HK-2 (cell line): Measurements from ENCODE around the gene SUCLA2.
A peak's percentile ranks its signal among the peaks of the same experiment; 100 is the strongest.

Source experiments
- DNase-seq: peaks from one replicate; pipeline ENCODE4 v3.0.0-alpha.2; 2018; ENCODE audit not compliant: unreplicated experiment

SUCLA2 gene

DNA sequence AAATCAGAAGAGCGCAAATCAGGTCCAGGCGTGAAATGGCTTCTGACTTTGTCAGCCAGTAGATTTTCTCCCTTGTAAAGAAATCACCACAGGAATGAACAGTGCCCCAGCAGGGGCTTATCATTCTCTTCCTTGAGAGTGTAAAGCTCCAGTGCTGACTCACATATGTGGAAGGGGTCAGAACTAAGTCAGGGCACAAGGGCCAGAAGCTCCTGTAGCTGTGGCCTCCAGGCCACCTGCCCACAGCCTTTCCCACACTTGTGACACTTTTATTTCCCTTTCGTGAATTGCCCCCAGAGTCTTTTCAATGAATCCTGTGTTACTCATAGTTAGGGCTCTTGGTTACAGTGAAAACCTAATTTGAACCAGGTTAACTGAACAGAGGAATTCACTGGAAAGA lies 99.6 kb downstream of the SUCLA2 start:
- no peak for DNase-seq

DNA sequence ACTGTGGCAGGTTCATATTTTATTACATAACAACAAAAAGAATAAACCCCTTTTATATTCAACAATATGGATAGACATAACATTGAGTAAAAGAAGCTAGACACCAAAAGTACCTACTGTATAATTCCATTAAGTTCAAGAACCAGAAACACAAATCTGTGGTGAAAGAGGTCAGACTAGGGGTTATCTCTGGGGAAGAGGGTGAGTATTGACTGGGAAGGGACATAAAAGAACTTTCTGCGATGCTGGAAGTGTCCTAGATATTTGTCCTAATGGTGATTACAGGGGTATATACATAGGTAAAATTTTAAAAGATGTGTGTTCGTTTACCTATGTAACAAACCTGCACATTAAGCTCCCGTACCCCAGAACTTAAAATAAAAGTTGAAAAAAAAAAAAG lies 103.0 kb downstream of the SUCLA2 start:
- no peak for DNase-seq

DNA sequence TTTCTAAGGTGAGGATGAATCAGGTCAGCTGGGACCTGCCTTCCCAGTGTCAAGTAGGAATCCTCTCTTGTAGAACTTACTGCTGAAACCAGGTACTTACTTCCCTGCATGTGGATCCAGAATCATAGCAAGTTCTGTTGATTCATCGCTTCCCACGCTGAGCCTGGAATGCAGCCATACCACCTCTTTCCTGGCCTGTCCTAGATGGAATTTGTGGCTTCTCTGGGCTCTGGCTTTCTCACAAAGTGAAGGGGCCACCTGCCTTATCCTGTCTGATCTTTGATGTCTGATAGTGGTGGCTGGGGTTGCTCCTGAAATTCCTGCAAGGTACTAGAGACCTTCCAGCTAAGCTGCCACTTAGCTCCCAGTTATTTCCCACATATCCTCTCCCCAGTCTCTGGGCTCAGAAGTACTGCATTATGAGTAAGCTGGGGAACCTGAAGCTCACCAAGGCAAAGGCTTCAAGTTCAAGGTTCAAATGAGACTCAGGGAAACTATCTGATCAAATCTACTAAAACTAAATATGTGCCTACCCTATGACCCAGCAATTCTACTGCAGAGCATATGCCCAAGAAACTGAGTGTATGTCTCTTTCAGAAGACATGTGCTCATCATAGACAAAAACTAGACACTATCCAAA lies 103.5 kb downstream of the SUCLA2 start:
- DNase-seq, result peak; percentile 20

DNA sequence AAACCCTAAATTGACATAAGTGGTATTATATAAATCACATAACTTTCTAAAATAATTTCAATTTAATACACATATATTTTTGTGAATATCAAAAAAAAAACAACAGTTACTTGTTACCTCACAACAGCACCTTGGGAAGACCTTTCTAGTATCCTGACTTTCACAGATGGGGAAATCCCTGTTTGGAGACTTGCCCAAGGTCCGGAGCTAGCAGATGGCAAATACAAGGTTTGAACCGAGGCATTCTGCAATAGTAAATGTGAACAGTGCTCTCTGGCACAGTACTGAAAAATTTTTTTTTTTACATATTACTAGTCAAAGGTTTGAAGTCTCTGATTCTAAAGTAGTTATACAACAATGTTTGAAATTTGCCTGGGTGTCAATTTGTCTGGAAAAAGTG lies 104.5 kb downstream of the SUCLA2 start:
- no peak for DNase-seq

DNA sequence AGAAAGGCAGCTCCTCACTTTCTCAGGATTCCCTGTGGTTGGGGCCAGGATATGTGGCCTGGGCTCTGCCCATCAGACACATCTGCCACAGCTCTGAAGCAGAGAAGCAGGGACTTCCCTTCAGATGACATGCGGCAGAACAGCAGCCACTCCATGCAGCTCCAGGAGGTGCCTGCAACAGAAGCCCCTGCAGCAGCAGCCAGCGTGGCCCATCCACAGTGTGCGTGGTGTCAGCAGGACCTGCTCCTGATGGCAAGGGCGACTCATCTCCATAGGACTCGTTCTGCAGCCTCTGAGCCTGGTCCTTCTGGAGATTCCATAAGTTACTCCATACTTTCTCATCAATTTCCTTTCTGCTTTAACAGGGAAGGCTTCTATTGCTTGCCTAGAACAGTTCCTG lies 105.0 kb downstream of the SUCLA2 start:
- no peak for DNase-seq

DNA sequence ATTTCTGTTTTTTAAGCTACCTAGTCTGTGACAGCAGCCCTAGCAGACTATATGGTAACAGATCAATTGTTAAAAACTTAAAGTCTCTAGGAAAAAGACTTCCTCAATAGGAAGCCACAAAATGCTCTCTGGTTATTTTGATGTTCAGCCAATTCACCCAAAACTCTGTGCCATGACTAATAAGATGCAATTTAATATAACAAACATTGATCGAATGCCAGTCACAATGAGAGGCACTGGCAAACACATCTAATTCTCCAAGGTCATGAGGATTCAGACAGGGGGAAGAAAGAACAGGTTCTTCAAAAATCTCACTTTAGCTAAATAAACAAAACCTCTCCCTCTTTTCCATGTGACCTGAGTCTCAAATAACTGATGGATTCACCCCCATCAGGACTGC lies 107.5 kb downstream of the SUCLA2 start:
- no peak for DNase-seq
